GM12874 (cell line): ENCODE data around the gene KRT12.

Experiments
- CTCF ChIP-seq: IDR thresholded peaks from 2 replicates; pipeline ENCODE4 v1.5.1; 2011; ENCODE audit warnings: low read depth, mild to moderate bottlenecking, control low read depth, low read length, moderate library complexity; ENCODE audit not compliant: insufficient read depth

The KRT12 gene

GRCh38 chr17:40866838-40867237 is at the start of gene KRT12:
KRT12 (minus strand) TSS chr17:40867223; CDS start chr17:40867186, 37 bp downstream.
- TF ChIP-seq CTCF: no peak

GRCh38 chr17:40916366-40916765 is 49.3 kb upstream of the KRT12 start:
- no peak for TF ChIP-seq CTCF

DNA sequence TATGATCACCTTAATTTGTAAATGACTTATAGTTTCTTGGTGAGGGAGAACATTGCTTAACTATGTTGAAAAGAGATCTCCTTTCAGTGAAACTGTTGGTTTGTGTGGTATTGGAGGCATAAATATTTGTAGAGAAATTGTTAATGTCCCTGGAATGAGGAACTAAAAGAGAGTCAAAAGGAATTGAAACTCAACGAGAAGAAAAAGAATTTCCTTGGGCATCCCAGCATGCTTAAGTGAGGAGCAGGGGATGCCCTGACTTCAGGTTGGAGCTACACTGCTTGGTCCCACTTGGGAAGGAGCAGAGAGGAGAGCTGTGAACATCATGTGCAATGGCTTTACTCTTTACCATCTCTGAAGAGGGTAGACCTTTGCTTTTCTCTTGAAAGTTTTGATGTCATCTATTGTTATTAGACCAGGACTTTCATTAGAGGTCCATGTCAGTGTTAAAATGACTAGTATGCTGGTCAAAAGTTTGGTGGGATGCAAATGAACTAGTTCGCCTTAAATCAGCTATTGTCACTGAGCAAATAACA is 48.8 kb upstream of the KRT12 start:
- no peak for TF ChIP-seq CTCF

- no peak for TF ChIP-seq CTCF
Measured at GRCh38 chr17:40915199-40915661, 48.2 kb upstream of the KRT12 start.

DNA sequence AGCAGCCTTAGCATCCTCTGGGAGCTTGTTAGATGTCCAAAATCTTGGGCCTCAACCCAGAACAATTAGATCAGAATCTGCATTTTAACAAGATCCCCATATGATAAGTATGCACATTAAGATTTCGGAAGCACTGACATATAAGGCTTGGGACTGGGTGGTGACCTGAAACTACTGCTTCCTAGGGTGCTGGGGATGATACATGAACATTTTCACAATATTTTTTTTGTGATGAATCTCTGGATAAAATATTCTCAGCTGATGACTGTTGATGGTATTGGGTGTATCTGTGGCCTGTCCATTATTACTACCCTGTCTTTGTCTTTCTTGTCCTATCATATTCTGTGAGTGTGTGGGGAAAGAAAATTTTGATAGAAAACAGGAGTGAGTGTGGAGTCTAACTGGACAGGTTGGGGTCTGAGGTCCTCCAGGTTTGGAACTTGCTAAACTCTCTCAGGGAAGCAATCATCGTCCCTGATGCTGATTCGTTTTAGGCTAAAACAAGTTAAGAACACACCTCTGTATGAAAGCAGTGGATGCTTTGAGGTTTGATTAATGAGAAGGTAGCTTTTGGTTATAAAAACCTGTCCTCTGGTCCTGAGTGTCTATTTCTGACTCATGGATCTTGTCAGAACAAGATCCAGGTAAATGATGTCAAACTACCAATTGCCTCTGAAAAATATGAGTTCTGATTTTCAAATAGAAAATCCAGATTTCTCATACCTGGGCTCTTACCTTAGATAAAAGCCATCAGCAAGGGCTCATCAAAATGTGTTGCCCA is 47.2 kb upstream of the KRT12 start:
- no peak for TF ChIP-seq CTCF

DNA sequence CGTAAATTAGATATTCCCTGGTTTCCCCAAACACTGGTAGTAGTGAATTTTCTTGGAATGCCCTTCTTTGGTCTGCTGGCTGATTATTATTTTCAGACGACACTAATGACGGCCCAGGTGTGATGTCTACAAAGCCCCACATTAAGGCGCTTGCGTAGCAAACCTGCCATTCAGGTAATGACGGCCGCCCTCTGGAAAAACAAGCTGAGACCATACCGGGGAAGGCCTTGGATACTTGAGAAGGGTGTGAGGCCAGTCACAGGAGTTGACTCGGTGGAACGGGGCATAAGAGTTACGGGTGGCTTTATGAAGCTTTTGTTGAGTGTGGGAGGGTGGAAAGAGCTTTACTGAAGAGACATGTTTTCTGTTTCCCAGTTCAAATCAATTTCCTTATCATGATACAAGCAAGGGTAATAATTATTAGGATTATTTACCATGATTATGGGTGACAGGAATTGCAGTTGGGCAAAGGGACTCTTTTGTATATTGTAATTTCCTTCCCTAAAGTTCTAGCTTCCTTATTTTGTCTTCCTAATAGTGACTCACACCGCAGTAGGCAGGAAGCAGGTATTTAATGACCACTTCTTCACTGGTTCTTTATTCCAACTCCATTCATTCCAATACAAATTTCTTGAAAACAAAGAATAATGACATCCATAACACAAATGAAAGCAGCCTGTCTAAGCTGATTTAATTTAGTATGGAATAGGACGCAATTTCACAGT is 45.6 kb upstream of the KRT12 start:
- TF ChIP-seq CTCF: no peak

DNA sequence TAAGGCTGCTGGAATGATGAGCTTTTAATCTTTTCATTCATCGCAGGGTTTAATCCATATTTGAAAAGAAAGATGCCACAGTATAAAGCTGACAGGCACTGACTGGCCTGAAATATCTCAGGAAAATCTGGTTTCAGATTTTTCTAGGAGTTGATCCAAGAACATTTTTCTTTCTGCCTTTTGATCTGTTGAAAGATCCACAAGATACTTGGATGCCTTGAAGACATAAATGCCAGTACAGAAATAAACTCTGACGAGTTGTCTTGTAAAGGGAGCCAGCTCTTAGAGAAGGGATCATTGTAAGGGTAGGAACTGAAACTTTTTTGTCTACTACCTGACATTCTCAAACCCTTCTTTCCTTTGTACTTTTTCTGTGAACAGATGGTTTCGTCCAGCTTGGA is 43.4 kb upstream of the KRT12 start:
- no peak for TF ChIP-seq CTCF
